IgD-negative memory B cell (primary cell): ENCODE results near the gene SEZ6L2. TPM values are rescaled to one million over a fixed set of nuclear protein-coding genes. Genes with fewer than 3 reads are reported as not detected.
A peak's percentile ranks its signal among the peaks of the same experiment; 100 is the strongest.

Experiments used
- H3K27ac Mint-ChIP-seq, 3 donors: one replicate each; pipeline ENCODE4 v1.8.0; 2020 to 2022; ENCODE audit warnings: mild to moderate bottlenecking in 3 of 3, mixed read lengths in 3 of 3, moderate library complexity in 1 of 3
- H3K27me3 Mint-ChIP-seq: one replicate; pipeline ENCODE4 v1.8.0; 2021; ENCODE audit warnings: mixed read lengths
- H3K36me3 Mint-ChIP-seq: one replicate; pipeline ENCODE4 v1.8.0; 2020; ENCODE audit warnings: mild to moderate bottlenecking, mixed read lengths
- H3K4me1 Mint-ChIP-seq, 3 donors: one replicate each; pipeline ENCODE4 v1.8.0; 2020 to 2022; ENCODE audit warnings: mixed read lengths in 3 of 3, mild to moderate bottlenecking in 1 of 3
- H3K4me3 Mint-ChIP-seq, 4 donors: one replicate each; pipeline ENCODE4 v1.8.0; 2020 to 2022; ENCODE audit warnings: mild to moderate bottlenecking in 4 of 4, mixed read lengths in 4 of 4, moderate library complexity in 3 of 4
- H3K9me3 Mint-ChIP-seq, 3 donors: one replicate each; pipeline ENCODE4 v1.8.0; 2020 to 2021; ENCODE audit warnings: mixed read lengths in 3 of 3, mild to moderate bottlenecking in 1 of 3
- polyA plus RNA-seq: library from polyadenylated mRNA; unstranded; fragments of 300-500 nt; fragmentation: Illumina TruSeq; gene quantifications from one replicate; pipeline ENCODE4 v1.2.3, GENCODE V29; 2021

Gene SEZ6L2
- polyA plus RNA-seq, 1 donor from 2014 or later = not detected

DNA sequence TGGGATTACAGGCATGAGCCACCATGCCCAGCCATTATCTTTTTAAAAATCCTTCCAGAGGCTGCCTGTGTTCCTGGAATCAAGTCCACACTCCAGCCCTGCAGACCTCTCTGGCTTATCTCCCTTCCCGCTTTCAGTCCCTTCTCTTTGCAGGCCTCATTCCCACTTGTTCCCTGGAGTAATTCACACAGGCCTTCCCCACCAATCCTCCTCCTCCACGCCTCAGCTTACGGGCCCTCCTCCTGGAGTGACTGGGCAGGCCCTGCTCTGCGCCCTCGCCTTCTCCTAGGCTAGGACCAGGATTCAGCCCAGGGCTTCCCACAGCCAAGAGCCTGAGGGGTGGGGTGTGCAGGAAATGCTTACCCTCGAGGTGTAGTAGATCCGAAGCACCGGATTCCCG lies 39.1 kb downstream of the SEZ6L2 start:
- no peak overlapping the region for H3K27ac Mint-ChIP-seq

DNA sequence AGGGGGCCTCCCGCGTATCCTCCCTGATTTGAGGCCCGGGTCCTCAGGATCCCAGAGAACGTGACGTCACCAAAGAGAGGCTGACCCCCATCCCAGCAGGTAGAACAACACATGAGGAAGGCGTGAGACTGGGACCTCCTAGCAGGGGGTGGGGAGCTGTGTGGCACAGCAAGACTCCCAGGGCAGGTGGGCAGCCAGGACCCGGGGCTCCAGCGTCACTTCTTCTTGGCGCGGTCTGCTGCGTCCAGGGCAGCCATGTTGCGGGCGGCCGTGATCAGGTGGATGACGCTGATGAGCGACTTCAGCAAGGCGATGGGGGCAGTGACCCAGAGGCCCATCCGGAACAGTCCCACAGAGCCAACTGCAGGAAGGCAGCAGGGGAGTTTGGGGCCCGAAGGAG lies 40.4 kb downstream of the SEZ6L2 start:
- Mint-ChIP-seq H3K9me3 (no peaks in the 10 kb centered on the region), H3K27ac (no peak overlapping the region)

More for the DNA sequence above, 39.1 kb downstream of the SEZ6L2 start:
- Mint-ChIP-seq H3K27me3 (peaks cover under 1% of the 10 kb centered on the region), H3K9me3 (no peaks in the 10 kb centered on the region), H3K4me1 (peaks cover 9 to 13% (median 12%) of the 10 kb centered on the region in 3 donors), H3K4me3 (peak overlapping the region in 1 of 4 donors; percentile 84), H3K36me3 (peaks cover 7% of the 10 kb centered on the region)

DNA sequence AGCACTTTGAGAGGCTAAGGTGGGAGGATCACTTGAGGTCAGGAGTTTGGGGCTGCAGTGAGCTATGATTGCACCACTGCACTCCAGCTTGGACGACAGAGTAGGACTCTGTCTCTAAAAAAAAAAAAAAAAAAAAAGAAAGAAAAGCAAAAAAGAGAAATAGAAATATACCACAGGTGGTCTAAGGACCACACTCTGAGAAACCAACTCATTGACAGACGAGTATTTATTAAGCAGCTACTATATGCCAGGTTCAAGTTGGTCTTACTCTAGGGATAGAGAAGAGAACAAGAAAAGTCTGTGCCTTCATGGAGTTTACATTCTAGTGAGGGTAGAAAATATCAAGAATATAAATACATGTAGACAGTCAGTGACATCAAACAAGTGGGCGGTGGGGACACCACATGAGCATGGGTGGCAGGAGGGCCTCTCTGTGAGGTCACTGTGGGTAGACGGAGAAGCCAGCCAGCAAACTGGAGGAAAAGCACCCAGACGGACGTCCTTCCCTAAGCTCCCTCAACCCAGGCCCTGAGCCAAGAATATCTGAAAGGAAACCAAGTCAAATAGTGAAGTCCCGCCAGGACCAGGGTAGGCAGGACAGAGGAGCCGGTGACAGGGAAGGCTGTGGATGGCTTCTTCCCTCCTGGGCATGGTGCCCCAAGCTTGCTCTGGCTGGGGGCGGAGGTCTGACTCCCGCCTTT lies 41.1 kb downstream of the SEZ6L2 start:
- H3K4me3 Mint-ChIP-seq = peak overlapping the region in 1 of 4 donors; percentile 56
- peaks cover 7 to 11% (median 10%) of the 10 kb centered on the region in 3 donors for H3K4me1 Mint-ChIP-seq
- H3K36me3 Mint-ChIP-seq = peaks cover 7% of the 10 kb centered on the region
- H3K9me3 Mint-ChIP-seq = no peaks in the 10 kb centered on the region
- H3K27ac Mint-ChIP-seq = no peak overlapping the region
- H3K27me3 Mint-ChIP-seq = no peaks in the 10 kb centered on the region

More for the DNA sequence above, 40.4 kb downstream of the SEZ6L2 start:
- H3K4me1 Mint-ChIP-seq = peaks cover 9 to 13% (median 12%) of the 10 kb centered on the region in 3 donors
- peaks cover 7% of the 10 kb centered on the region for H3K36me3 Mint-ChIP-seq
- peak overlapping the region in 2 of 4 donors; percentile 10 to 43 for H3K4me3 Mint-ChIP-seq
- no peaks in the 10 kb centered on the region for H3K27me3 Mint-ChIP-seq

DNA sequence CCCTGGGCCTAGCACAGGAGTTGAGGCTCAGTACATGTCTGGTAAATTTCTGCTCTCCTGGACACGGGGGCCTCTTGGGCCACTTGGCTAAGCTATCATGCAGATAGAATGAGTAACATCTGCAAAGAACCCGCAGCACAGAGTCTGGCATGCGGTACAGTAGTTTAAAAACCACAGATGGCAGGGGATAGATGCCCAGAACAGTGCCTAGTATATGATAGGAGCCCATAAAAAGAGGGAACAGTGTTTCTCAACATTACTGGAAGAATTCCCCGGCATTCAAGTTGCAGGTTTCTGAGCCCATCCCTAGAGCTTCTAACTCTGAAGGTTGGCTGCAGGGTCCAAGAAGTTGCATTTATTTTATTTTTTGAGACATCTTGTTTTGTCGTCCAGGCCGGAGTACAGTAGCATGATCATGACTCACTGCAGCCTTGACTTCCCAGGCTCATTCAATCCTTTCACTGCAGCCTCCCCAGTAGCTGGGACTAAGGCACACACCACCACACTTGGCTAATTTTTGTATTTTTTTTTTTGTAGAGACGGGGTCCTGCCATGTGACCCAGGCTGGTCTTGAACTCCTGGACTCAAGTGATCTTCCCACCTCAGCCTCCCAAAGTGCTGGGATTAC lies 42.1 kb downstream of the SEZ6L2 start:
- H3K36me3 Mint-ChIP-seq = peaks cover 7% of the 10 kb centered on the region
- H3K4me3 Mint-ChIP-seq = peak overlapping the region in 1 of 4 donors; percentile 60
- peak overlapping the region in 1 of 3 donors; percentile 69 for H3K27ac Mint-ChIP-seq
- H3K9me3 Mint-ChIP-seq = no peaks in the 10 kb centered on the region
- H3K4me1 Mint-ChIP-seq = peaks cover 7 to 9% (median 8%) of the 10 kb centered on the region in 3 donors
- H3K27me3 Mint-ChIP-seq = no peaks in the 10 kb centered on the region

DNA sequence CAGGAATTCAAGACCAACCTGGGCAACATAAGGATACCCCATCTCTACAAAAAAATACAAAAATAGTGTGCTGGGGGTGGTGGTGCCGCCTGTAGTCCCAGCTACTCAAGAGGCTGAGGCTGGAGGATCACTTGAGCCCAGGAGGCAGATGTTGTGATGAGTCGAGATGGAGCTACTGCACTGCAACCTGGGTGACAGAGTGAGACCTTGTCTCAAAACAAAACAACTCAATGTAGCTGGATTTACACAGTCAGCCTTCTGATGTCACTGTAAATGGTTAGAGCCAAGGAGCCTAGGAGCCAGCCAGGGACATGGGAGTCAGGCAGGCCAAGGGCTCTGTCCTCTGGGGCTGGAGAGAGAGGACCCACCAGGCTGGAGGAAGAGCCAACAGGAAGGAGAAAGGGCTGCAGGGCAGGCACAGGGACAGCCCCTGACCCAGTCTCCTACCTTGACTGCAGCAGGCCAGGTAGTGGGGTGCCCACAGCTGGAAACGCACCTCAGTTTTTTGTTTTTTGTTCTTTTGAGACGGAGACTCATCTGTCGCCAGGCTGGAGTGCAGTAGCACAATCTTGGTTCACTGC lies 44.7 kb downstream of the SEZ6L2 start:
- Mint-ChIP-seq H3K36me3 (peaks cover 7% of the 10 kb centered on the region), H3K4me1 (peaks cover 0 to 3% (median 0%) of the 10 kb centered on the region in 3 donors), H3K27me3 (no peaks in the 10 kb centered on the region), H3K9me3 (no peaks in the 10 kb centered on the region), H3K27ac (no peak overlapping the region), H3K4me3 (peak overlapping the region in 1 of 4 donors; percentile 70)

DNA sequence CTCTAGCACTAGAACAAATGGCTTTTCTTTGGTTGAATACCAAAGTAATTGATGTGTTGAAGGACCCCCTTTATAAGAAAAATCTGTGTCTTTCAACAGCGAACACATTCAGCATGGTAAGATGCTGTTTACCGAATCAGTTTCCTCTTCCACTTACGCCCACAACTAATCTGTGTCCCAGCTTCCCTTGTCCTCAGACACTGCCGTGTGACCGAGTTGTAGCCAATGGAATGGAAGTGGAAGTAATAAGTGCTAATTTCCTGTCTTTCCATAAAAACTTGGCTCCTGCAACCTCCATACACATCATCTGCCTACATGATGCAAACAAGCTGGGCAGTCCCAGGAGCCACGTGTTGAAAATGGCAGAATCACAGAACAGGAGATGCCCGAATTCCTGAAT lies 46.7 kb downstream of the SEZ6L2 start:
- no peak overlapping the region for H3K4me3 Mint-ChIP-seq
- no peak overlapping the region for H3K27ac Mint-ChIP-seq
- H3K27me3 Mint-ChIP-seq = no peaks in the 10 kb centered on the region
- no peaks in the 10 kb centered on the region for H3K4me1 Mint-ChIP-seq
- no peaks in the 10 kb centered on the region for H3K9me3 Mint-ChIP-seq
- peaks cover 4% of the 10 kb centered on the region for H3K36me3 Mint-ChIP-seq

DNA sequence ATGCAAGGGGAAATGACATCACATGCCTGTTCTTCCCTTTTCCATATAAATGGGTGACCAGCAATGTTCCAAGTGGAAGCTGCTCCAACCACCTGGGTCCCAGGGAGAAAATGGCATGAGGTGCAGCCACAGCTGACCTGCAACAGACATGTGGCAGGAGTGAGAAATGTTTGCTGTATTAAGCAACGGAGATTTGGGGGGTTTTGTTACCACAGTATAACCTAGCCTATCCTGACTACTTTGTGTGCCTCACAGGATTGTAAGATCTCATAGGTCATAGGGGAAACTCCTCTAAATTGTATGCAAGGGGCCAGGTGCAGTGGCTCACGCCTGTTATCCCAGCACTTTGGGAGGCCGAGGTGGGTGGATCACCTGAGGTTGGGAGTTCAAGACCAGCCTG lies 48.4 kb downstream of the SEZ6L2 start:
- Mint-ChIP-seq H3K4me3 (no peak overlapping the region), H3K9me3 (no peaks in the 10 kb centered on the region), H3K27me3 (no peaks in the 10 kb centered on the region), H3K36me3 (peaks cover 3% of the 10 kb centered on the region), H3K27ac (no peak overlapping the region), H3K4me1 (no peaks in the 10 kb centered on the region)

DNA sequence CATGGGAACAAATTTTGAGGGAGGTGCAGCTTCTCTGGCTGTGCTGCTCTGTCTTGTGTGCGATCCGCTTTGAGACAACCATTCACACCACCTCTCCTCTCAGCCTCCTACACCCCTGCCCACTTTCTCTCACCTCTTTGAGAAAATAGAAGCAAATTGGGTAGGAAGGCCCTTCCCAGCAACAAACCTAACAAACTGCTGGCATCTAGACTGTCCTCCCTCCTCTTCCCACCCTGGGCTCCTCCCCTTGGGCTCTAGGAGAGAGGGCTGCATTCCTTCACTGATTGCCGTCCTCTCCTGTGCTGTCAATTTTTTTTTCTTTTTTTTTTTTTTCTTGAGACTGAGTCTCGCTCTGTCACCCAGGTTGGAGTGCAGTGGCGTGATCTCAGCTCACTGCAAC lies 49.8 kb downstream of the SEZ6L2 start:
- peaks cover 3% of the 10 kb centered on the region for H3K36me3 Mint-ChIP-seq
- H3K27me3 Mint-ChIP-seq = no peaks in the 10 kb centered on the region
- H3K9me3 Mint-ChIP-seq = no peaks in the 10 kb centered on the region
- peak overlapping the region in 1 of 3 donors; percentile 78 for H3K27ac Mint-ChIP-seq
- H3K4me3 Mint-ChIP-seq = no peak overlapping the region
- H3K4me1 Mint-ChIP-seq = no peaks in the 10 kb centered on the region

DNA sequence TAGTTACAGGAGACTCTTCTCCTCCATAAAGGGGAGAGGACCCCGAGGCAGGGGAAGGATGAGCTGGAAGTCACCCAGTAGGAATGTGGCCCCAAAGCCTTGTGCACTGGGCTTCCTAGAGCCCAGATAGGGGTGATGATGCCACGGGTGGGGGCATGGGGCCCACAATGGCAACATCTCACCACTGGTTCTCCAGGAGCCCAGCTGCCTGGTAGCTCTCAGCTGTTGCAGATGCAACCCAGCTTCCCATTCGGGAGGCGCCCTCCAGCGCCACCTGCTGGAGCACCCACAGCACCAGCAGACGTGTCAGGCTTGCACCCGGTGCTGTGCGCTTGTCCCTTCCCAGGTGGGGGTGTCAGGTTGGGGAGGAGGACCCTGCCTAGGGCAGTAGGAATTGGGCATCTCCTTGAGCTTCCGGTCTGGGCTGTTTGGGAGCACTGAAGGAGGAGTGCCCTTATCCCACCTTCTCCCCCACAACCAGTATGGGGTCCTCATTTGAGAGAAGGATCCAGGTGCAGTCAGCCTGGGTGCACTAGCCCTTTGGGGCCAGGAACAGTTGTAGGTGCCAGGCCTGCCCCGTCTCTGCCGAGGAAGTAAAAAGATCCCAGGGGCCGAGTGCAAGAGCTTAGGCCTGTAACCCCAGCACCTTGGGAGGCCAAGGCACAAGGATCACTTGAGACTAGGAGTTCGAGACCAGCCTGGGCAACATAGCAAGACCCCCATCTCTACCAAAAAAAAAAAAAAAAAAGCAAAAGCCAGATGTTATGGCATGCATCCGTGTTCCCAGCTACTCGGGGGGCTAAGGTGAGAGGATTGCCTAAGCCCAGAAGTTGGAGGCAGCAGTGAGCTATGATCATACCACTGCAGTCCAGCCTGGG lies 50.7 kb downstream of the SEZ6L2 start:
- no peaks in the 10 kb centered on the region for H3K27me3 Mint-ChIP-seq
- no peaks in the 10 kb centered on the region for H3K4me1 Mint-ChIP-seq
- H3K36me3 Mint-ChIP-seq = peaks cover 7% of the 10 kb centered on the region
- H3K27ac Mint-ChIP-seq = peak overlapping the region in 2 of 3 donors; percentile 42 to 76
- H3K9me3 Mint-ChIP-seq = no peaks in the 10 kb centered on the region
- no peak overlapping the region for H3K4me3 Mint-ChIP-seq

DNA sequence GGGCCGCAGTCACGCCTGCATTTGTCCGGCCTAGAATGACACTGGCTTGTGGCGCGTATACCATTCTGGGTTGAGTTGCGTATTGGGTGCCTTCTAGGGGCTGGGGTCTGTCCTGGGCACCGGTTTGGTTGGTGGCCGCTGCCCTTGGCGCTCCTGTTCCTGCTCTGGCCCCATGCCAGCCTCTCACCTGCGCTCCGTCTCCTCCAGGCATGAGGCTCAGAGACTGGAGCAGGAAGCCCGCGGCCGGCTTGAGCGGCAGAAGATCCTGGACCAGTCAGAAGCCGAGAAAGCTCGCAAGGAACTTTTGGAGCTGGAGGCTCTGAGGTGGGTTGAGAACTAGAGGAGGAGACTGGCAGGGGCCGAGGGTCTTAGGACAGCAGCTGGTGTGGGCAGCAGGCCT lies 53.7 kb downstream of the SEZ6L2 start:
- Mint-ChIP-seq H3K4me3 (peak overlapping the region in 1 of 4 donors; percentile 79), H3K27me3 (no peaks in the 10 kb centered on the region), H3K4me1 (peaks cover 0 to 2% (median 0%) of the 10 kb centered on the region in 3 donors), H3K27ac (peak overlapping the region in 2 of 3 donors; percentile 10 to 31), H3K9me3 (no peaks in the 10 kb centered on the region), H3K36me3 (peaks cover 7% of the 10 kb centered on the region)

DNA sequence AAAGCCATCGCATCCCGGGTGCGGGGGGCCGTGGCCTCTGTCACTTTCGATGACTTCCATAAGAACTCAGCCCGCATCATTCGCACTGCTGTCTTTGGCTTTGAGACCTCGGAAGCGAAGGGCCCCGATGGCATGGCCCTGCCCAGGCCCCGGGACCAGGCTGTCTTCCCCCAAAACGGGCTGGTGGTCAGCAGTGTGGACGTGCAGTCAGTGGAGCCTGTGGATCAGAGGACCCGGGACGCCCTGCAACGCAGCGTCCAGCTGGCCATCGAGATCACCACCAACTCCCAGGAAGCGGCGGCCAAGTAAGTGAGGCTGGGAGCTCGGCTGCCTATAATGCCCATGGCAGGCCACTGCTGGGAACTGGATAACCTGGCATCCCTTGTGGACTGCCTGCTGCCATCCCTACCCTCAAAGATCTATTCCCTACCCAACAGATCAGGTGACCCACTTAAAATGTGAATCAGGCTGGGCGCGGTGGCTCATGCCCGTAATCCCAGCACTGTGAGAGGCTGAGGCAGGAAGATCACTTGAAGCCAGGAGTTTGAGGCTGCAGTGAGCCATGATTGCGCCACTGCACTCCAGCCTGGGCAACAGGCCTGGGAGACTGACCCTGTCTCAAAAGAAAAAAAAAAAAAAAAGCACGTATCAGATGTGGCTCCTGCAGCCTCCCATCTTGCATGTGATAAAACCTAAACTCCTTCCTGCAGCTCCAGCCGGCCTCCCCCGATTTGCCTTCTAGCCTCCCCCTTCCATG lies 54.6 kb downstream of the SEZ6L2 start:
- Mint-ChIP-seq H3K4me3 (no peak overlapping the region), H3K4me1 (peaks cover 0 to 2% (median 0%) of the 10 kb centered on the region in 3 donors), H3K27me3 (no peaks in the 10 kb centered on the region), H3K27ac (peak overlapping the region in 1 of 3 donors; percentile 31), H3K9me3 (no peaks in the 10 kb centered on the region), H3K36me3 (peaks cover 12% of the 10 kb centered on the region)

DNA sequence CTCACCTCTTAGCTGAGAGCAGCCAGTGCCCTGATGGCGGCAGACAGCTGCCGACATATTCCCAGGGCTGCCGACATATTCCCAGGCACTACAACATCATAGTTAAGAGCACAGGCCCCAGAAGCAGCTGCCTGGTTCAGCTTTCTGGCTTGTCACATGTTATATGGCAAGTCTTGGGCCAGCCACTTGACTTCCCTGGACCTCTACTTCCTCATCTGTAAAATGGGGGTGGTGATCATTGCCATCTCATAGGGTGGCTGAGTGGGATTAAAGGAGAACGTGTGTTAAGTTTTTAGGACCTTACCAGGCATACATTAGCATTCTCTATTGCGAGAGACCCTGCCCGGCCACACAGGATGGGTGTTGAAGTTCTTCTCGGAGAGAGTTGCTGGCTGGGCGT lies 55.4 kb downstream of the SEZ6L2 start:
- peaks cover 12% of the 10 kb centered on the region for H3K36me3 Mint-ChIP-seq
- H3K27ac Mint-ChIP-seq = no peak overlapping the region

DNA sequence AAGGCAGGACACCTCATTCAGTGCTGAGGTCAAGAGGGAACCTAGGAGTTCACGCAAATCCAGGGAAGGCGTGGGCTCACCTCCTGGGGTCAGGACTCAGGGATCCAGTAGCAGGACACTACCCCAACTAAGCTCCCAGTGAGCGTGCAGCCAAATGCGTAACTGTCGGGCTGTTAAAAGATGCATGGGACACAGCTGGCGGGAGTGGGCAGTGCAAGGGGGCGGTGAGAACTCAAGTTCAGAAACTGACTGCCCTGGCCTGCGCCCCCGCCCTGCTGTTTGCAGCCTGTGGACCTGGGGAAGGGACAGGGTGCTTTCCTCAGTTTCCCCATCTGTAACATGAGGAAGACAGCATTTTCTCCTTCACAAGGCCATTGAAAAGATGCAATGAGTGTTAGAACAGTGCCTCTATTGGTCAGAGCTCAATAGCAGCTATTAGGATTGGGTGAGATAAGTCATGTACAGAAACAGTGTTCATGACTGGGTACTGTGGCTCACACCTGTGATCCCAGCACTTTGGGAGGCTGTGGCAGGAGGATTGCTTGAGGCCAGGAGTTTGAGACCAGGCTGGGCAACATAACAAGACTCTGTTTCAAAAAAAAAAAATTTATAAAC lies 56.5 kb downstream of the SEZ6L2 start:
- H3K27ac Mint-ChIP-seq = no peak overlapping the region
- peaks cover 0 to 2% (median 0%) of the 10 kb centered on the region in 3 donors for H3K4me1 Mint-ChIP-seq
- H3K9me3 Mint-ChIP-seq = no peaks in the 10 kb centered on the region
- no peaks in the 10 kb centered on the region for H3K27me3 Mint-ChIP-seq
- H3K4me3 Mint-ChIP-seq = no peak overlapping the region
- peaks cover 12% of the 10 kb centered on the region for H3K36me3 Mint-ChIP-seq

More for the DNA sequence above, 55.4 kb downstream of the SEZ6L2 start:
- Mint-ChIP-seq H3K4me3 (no peak overlapping the region), H3K9me3 (no peaks in the 10 kb centered on the region), H3K27me3 (no peaks in the 10 kb centered on the region), H3K4me1 (peaks cover 0 to 2% (median 0%) of the 10 kb centered on the region in 3 donors)

DNA sequence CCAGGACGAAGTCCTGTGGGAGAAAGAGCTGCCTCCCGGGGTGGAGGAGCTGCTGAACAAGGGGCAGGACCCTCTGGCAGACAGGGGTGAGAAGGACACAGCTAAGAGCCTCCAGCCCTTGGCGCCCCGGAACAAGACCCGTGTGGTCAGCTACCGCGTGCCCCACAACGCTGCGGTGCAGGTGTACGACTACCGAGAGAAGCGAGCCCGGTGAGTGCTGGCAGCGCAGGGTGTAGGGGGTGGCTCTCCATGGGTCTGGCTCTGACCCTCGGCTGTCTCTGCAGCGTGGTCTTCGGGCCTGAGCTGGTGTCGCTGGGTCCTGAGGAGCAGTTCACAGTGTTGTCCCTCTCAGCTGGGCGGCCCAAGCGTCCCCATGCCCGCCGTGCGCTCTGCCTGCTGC lies 57.7 kb downstream of the SEZ6L2 start:
- Mint-ChIP-seq H3K4me1 (peaks cover 0 to 2% (median 0%) of the 10 kb centered on the region in 3 donors), H3K4me3 (no peak overlapping the region), H3K36me3 (peaks cover 12% of the 10 kb centered on the region), H3K27ac (peak overlapping the region in 1 of 3 donors; percentile 19), H3K9me3 (no peaks in the 10 kb centered on the region), H3K27me3 (no peaks in the 10 kb centered on the region)
